ENCODE measurements around the gene FMO2.

The FMO2 gene

DNA sequence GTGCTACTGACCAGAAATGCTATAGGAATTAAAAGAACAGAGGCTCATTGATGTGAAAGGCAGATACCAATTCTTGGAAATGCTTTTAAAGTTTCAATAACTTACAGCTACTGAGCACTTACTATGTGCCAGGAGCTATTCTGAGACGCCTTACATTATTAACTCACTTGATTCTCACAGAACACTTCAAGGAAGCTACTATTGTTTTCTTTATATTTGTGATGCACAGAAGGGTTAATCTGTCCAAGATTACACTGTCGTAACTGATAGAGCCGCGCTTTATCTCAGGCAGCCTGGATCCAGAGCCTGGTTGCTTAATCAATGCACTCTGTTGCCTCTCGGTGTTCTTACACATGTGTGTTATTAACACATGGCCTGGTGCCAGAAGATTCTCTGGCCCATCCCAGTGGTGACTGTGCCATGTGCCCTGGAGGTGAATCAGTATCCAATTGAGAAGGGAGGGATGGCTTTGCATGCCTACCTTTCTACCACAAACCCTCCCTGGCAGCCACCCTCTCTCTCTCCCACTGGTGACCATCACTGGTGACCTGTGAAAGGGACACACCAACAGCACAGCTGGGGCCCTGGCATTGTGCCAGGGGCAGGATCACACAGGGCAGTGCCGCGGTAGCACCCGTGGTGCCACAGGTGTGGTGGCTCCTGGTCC, 72.0 kb downstream of the FMO2 start:
- FAIRE-seq (no peak), DNase-seq (ENCODE audit: low spot score) (no peak)

- DNase-seq (ENCODE audit: low spot score) (no peak), FAIRE-seq (no peak)
Observed at GRCh38 chr1:171257607-171258076, 72.5 kb downstream of the FMO2 start.

DNA sequence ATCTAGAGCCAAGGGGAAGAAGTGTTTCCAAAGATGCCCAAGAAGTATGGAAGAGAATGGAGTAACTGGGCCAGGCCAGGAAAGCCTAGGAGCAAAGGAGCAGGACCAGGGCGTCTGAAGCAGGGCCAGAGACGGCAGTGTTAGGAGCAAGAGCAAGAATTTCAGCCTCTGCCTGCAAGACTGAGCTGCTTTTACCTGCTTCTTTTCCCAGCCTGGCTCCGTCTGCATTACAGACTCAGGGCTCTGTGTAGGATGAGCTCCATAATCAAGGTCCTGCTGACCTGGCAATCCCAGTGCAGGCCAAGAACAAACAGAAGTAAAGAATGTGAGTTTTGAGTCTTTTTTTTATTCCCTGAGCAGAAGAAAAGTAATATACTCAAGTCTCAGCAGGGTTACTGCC, 73.3 kb downstream of the FMO2 start:
- FAIRE-seq = no peak

GRCh38 chr1:171258943-171259342, 73.8 kb downstream of the FMO2 start:
- no peak for FAIRE-seq
- DNase-seq (ENCODE audit: low spot score) = no peak

More for the DNA sequence above, 73.3 kb downstream of the FMO2 start:
- no peak for DNase-seq (ENCODE audit: low spot score)
